ENCODE measurements around the gene CROCC2.

DNA sequence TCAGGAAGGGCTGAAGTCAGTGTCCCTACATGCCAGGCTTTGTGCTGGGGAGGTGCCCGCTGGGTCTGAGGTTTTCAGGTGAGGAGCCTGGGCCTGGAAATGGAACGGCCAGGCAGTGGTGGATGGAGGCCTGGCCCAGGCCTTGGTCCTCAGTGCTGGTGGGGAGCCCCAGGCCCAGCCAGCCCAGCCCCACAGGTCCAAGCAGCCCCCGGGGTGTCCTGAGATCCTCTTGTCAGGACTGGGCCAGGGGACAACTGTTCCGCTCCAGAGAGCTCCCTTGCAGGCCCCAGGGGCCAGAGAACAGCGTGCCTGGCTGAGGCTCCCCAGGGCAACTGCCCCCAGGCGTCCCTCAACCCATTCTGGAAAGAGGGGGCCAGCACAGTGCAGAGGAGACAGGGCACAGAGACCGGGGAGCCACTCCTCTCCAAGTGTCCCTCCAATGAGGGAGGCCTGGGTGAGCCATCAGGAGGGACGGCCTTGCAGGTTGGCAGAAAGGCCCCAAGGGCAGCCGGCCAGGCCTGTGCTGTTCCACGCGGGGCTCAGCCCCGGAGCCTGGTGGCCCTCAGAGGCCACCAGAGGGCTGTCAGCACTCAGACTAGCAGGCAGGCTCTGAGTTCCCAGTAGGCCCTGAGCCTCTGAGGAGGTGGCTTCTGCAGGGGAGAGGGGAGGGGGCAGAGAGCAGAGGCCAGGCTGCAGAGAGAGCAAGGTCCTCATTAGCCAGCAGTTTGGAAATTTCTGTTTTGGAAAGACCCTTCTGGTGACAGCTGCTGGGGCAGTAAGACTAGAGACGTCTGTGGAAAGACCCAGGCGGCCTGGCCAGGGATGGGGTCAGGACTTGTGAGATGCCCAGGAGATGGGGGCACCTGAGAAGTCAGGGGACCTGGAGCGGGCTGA lies 62.8 kb downstream of the CROCC2 start:
- TF ChIP-seq, protein P1, sequence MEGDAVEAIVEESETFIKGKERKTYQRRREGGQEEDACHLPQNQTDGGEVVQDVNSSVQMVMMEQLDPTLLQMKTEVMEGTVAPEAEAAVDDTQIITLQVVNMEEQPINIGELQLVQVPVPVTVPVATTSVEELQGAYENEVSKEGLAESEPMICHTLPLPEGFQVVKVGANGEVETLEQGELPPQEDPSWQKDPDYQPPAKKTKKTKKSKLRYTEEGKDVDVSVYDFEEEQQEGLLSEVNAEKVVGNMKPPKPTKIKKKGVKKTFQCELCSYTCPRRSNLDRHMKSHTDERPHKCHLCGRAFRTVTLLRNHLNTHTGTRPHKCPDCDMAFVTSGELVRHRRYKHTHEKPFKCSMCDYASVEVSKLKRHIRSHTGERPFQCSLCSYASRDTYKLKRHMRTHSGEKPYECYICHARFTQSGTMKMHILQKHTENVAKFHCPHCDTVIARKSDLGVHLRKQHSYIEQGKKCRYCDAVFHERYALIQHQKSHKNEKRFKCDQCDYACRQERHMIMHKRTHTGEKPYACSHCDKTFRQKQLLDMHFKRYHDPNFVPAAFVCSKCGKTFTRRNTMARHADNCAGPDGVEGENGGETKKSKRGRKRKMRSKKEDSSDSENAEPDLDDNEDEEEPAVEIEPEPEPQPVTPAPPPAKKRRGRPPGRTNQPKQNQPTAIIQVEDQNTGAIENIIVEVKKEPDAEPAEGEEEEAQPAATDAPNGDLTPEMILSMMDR (IDR thresholded peaks at IDR 0.05), result no peak
- no peak for TF ChIP-seq POLR2A (IDR thresholded peaks at IDR 0.05)

Measured in lower leg skin (tissue), 3 donors.